HG02852 (cell line): ENCODE data around the gene KHDRBS2.
"Not testable (repeated sequence)": the region's sequence is repeated elsewhere in the genome, so short reads cannot be mapped to it uniquely, and the experiment has no call there.

Experiments
- ATAC-seq: cut with Tn5 transposase; IDR thresholded peaks from one replicate; pipeline ENCODE4 v1.9.1; 2021; ENCODE audit warnings: mild to moderate bottlenecking, moderate library complexity; ENCODE audit not compliant: unreplicated experiment

KHDRBS2 gene

DNA sequence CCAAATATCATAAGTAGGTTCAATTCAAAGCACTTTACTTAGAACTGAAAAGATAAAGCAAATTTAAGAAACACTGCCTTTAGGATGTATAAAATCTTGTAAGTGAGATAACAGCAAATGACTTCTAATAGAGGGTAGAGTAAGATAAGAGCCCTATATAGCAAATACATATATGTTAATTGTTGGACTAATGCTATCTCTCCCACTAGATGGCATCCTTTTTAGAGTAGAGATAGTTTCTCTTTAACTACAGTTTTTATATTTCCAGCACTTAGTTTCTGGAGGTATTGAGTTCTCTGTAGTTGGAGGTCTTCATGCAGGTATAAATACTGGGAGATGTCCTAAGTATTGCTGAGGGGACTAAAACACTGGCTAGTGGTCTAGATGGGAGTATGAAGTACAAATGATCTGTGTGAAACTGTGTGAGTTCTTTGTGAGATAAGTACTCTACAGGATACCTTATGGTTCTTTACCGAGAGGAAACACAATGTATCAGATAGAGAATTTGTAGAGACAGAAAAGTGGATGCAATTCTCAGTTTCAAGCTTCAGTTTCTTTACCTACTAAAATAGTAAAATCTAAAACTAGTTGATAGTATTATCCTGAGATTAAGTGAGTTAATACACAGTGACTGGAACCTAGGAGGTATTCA is 399.3 kb downstream of the KHDRBS2 start:
- no peak for ATAC-seq

DNA sequence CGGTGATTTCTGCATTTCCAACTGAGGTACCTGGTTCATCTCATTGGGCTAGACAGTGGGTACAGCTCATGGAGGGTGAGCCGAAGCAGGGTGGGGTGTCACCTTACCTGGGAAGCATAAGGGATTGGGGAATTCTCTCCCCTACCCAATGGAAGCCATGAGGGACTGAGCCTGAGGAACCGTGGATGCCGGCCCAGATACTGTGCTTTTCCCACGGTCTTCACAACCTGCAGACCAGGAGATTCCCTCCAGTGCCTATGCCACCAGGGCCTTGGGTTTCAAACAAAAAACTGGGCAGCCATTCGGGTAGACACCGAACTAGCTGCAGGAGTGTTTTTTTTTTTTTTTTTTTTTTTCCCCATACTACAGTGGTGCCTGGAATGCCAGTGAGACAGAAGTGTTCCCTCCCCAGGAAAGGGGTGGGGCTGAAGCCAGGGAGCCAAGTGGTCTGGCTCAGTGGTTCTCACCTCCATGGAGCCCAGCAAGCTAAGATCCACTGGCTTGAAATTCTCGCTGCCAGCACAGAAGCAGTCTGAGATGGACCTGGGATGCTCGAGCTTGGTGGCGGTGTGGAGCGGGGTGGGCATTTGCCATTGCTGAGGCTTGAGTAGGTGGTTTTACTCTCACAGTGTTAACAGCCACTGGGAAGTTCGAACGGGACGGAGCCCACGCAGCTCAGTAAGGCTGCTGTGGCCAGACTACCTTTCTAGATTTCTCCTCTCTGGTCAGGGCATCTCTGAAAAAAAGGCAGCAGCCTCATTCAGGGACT is 416.2 kb downstream of the KHDRBS2 start:
- ATAC-seq: no peak

DNA sequence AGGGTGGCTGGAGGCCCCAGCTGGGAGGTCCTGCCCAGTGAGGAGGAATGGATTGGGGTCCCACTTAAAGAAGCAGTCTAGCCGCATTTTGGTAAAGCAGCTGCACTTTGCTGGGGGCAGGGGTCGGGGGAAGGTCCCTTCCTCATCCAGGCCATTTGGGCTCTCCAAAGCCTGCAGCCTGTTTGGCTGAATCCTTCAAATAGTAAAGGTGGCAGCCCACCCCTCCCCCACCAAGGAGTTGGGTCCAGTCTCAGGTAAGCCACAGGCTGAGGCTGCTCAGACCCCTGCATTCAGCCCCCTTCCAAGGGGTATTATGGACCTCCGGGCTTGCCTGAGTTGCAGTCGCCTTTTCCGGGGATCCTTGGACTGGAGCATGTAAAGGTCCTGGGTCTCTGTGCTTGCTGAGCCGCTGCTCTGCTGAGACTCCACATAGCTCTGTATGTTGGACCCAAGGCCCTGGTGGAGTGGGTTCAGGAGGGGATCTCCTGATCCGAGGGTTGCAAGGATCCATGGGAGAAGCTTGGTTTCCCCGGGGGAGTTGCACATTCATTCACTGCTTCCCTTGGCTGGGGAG is 417.4 kb downstream of the KHDRBS2 start:
- no peak for ATAC-seq

DNA sequence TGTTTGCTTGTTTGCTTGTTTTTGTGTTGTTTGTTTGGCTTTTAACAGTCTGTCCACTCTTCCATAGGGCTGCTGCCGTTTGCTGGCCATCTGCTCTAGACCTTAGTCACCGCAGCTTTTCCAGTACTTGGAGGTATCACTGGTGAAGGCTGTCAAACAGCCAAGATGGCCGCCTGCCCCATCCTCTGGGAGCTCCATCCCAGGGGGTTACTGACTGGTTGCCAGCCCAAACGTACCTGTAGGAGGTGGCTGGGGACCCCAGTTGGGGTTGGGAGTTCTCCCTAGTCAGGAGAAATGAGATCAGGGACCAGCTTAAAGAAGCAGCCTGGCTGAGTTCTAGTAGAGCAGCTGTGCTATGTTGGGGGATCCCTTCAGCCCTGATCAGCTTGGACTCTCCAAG is 418.4 kb downstream of the KHDRBS2 start:
- ATAC-seq: no peak

DNA sequence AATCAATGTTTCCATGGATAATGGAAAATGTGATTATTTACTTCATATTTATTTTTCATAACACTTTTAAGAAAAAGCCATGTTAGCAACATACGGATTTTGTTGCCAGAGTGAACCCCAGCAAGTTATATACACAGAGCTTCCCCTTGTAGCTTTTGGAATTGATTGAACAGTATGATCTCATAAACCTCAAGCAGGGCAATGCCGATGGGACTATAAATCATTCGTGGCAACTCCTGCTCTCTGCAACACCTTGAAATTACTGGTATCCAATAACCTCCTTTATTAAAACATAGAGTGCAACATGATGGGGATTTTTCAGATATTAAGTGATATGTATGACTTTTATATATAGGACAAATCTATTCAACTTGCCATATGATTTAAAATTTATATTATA is 428.5 kb downstream of the KHDRBS2 start:
- ATAC-seq: no peak

DNA sequence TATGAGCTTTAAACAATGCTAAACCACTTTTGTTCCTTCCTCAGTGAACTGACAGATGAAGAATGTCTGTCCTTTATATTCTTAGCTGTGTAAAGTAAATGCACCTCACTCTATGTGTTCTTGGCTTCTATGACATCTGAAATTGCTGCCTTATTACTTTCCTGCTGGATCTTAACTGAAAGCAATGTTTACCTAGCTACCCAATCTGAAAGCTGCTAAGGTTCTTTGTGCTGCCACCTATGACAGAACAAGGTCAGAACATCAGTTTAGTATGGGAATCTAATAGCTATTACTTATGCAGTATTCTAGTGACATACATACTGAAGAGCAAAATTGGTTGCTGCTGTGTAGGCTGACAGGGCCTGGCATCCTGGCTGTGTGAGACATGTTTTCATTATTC is 444.1 kb downstream of the KHDRBS2 start:
- no peak for ATAC-seq

DNA sequence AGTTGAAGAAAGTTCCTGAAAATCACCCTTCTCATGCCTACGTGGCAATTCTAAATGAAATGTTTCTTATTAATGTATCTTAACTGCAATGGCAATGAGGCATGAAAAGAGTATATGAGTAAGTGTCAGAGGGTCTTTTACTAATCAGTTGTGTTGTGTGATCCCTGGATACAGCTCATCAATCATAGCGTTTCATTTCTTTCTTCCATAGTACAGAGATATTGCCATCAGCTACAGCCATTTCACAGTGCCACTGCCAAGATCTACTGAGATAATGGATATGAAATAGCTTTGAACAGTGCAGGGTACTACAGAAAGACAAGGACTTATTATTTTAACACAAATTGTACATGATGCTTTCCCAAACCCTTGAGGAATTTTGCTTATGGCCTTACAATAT is 450.8 kb downstream of the KHDRBS2 start:
- no peak for ATAC-seq

DNA sequence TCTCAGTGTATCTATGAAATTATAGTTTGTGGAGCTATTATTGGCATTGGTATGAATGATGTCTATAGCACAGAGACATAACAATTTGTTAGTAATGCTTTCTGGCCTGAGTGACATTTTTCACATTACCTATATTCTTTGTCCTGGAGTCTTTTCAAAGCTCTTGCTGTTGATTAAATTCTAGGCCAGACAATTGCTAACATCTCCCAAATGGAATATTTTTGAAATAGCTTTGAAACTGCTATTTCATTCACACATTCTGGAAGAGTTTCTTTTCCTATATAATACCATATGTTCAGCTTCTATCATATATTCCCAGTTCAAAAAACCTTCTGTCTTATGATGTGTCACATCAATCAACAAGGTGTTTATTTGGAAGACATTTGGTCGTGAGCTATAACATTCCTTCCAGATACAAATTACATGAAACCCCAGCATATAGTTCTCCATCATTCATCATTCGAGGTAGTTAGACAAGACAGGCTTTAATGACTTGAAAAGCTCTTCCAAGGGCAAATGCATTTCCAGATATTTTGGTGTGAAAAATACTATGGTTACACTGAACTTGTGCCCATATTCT is 452.8 kb downstream of the KHDRBS2 start:
- no peak for ATAC-seq

DNA sequence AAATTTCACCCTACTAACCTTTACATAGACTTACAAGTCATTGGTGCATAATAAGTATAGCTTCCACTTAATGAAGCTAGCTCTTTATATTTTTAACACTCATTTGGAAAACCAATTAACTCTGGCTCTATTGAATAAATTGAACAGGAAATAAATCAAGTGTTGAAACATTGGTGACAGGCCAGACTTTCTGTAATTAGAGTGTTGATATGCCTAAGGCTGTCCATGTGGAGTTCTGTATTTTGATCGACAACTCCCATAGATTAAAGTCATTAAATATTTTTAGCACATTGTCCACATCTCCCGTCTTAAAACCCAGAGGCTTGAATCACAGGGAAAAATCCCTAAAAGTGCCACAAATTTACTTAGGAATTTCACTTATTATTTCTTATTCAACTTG is 468.3 kb downstream of the KHDRBS2 start:
- ATAC-seq: no peak

DNA sequence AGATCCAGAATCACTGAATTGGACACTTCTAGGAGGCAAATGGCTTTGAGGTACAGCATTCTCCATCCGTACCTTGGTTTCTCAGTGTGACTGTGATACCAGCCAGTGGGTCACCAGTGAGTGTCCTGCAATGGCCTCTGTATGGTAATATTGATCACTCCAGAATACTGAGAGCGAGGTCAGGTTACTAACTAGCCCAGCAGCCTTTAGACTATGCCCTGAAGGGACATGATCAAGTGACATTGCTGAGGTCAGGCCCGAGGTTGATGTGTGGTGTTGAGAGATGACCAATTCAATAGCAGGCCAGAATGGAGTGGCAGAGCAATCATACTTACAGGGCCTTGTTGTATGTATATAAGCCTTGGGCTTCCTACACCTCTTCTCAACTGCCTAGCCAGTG is 476.0 kb downstream of the KHDRBS2 start:
- no peak for ATAC-seq

DNA sequence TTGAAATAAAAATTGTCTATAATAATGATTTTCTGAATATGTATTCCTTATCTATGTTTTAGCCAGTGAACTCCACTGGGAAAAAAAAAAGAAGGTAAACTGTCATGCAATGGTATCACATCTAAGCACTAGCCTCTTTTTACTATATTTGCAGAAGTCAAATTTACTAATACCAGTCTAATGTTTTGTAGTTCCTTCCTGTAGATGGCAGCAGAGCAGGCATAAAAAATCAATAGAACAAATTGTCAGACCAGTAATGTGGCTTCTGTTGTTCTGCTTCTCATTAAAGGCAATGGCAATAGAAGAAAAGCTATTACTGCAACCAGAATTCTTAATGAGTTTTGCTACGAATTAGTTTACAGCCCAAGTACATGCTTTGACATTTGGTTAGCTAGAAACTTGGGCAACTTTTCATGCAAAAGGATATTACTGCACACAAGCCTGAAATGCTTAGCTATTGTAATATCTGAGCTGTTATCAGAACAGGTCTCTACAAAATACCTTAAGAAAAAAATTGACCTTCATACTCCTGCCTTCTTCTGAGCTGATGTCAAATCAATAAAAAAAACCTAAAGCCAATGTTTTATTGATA is 476.9 kb downstream of the KHDRBS2 start:
- ATAC-seq: peak; percentile 78

DNA sequence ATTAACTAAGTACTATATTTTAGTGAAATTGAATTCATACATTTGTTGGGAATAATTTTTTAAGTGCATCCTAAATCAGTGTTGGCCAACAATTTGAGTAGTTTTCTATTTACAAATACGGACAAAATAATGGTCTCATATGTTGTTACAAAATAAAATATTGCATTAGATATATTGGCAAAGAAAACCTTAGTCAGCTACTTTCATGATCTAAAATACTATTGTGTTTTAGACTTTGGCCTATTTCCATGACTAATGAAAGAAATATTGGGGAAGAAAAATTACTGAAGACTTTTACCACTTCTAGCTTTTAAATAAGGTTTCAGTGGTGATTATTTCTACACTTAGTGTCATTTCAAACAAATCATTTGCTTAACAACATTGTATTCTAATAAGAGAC is 498.0 kb downstream of the KHDRBS2 start:
- no peak for ATAC-seq

DNA sequence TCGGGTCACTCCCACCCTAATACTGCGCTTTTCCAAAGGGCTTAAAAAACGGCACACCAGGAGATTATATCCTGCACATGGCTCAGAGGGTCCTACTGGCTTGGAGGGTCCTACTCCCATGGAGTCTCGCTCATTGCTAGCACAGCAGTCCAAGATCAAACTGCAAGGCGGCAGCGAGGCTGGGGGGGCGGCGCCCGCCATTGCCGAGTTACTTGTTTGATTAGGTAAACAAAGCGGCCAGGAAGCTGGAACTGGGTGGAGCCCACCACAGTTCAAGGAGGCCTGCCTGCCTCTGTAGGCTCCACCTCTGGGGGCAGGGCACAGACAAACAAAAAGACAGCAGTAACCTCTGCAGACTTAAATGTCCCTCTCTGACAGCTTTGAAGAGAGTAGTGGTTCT is 516.6 kb downstream of the KHDRBS2 start:
- not testable (repeated sequence) for ATAC-seq

DNA sequence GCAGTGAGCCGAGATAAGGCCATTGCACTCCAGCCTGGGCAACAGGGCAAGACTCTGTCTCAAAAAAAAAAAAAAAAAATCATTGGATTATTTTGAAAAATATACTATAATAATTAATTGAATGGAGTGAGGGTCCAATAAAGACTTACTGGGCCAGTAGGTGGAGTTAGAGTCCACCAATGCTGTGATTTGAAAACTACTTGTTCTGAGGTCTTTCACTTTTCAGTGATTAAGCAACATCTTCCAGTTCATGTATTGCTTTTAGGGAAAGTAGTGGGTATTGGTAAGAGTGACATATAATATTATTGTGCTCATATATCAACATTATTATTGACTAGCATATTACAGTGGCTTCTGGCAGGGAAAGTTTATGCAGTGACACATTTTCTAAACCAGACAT is 530.3 kb downstream of the KHDRBS2 start:
- no peak for ATAC-seq

DNA sequence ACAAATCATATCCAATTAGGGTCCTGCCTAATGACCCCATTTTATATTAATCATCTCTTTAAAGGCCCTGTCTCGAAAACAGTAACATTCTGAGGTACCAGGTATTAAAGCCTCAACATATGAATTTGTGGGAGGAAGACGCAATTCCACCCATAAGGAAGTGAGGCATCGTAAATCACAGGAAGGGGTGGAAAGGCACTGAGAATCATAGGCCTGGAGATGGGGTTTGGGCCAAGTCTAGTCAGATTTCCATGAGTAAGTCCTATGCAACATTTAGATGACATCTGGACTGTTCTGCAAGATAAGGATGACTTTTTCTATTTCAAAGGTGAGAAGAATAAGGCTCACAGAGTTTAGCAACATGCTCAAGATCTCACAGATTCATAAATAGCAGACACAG is 534.0 kb downstream of the KHDRBS2 start:
- ATAC-seq: no peak

DNA sequence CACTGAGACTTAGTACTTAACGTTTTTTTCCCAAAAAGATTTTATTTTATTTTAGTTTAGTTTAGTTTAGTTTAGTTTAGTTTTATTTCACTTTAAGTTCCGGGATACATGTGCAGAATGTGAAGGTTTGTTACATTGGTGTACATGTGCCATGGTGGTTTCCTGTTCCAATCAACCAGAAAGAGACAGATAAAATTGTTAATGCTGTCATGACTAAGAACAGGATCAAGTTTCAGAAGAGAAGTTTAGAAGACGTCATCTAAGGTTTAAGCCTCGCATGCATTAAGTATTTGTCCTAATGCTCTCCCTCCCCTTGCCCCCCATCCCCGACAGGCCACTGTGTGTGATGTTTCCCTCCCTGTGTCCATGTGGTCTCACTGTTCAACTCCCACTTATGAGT is 540.0 kb downstream of the KHDRBS2 start:
- ATAC-seq: no peak

DNA sequence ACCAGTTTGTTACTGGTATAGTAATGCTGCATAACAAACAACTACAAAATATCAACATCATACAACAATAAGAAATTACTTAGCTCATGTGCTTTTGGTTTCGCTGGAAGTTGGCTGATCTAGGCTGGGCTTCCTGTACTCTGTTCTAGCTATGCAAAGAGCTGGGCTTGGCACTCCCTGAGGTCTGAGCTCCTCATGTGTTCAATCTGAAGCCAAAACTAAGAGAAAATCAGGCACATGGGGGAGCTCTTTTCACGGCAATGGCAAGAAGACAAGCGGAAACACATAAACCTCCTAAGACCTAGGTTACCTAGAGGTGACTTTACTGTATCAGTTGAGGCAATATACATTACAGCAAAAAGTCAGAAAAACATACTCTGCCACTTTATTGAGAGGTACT is 574.2 kb downstream of the KHDRBS2 start:
- no peak for ATAC-seq

DNA sequence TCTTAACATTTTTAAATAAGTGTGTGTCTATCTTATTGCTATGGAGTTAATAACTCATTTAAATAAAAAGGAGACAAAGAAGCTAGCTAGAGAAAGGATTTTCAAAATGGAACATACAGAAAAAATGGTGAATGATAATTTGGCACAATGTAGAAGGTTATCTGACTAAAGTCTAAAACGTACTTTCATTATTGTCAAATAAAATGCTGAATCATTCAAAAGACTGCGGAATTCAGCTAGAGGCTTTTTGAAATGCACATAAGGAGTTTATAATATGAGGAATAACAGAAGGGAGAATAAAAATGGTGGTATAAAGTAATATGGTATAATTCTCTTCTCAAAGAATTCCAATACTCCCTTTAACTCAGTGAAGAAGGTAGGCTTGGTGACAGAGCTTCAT is 597.9 kb downstream of the KHDRBS2 start:
- ATAC-seq: no peak

DNA sequence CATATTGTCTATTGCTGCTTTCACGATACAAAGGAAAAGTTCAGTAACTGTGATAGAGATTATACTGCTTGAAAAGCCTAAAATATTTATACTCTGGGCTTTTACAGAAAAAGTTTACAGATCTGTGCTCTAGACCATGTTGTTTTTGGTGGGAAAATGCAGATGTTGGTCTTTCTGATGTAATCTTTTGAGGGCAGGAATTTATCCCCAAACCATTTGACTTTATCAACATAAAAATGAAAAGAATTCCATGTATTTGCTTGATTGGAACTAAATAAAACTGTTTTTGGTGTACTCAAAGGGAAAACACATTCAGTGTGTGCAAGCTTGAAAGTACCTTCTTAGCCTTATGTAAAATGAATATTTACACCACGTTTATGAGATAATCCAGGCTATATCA is 603.5 kb downstream of the KHDRBS2 start:
- no peak for ATAC-seq

DNA sequence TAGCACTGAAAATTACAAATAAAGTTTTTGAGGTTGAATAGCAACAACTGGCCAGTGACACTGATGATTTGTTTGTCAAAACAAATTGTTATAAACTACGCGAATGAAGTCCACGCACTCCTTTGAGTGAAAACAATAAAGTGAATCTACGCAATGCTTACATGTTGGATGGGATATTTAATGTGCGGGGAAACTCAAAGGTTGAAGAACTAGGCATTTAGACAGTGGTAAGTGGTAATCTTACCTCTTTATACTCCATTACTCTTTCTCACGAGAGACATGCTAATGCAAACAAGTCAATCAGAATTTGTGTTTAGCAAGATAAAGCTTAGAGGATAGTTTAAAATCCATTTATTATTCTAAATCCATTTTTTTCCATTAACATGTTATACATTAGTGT is 606.4 kb downstream of the KHDRBS2 start:
- ATAC-seq: no peak

DNA sequence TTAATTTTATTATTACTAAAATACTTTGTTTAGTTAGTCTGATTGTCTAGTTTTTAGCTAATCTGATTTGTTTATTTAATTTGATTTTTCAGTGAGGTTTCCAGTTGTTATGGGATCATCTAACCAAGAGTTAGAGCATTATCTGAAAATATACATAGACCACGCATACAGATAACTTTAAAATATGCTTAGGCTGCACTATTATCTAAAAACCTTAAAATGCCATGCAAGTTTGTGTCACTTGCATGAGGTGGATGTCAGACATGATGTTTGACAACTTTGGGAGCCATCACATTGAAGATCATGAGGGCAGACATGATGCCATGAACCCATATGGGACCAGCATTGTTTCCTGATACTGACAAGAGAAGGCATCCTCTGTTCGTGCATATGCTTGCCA is 610.3 kb downstream of the KHDRBS2 start:
- ATAC-seq: no peak

DNA sequence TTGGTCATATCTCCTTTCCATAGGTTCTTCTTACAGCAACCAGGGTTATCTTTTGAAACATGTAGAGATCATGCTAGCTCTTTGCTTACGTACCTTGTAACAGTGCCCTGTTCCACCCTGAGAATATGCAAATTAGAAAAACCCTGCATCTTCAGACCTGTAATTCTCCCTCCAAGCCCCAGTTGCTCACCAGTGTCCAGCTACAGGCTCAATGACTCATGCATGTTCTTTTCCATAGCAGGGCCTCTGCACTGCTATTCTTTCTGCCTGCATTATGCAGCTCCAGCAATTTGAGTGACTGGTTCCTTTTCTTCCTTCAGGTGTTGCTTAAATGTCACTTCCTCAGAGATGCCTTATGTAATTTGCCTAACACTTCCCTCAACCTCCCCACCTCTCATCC is 636.2 kb downstream of the KHDRBS2 start:
- ATAC-seq: no peak
